Bronchial epithelial cell (primary cell): Measurements from ENCODE around the gene NTM. TPM values are rescaled to one million over a fixed set of nuclear protein-coding genes. Genes with fewer than 3 reads are reported as not detected.

Source experiments
- DNase-seq: peaks from one replicate; pipeline ENCODE4 v3.0.0-alpha.2; 2010; ENCODE audit warnings: low read depth
- FAIRE-seq: peaks from 2 replicates; lab custom pipeline; 2011; peaks lifted over from hg19 to GRCh38; lab: Jason Lieb, UNC
- H3K27me3 ChIP-seq: 2 replicates; pipeline ENCODE4 v1.5.1; 2011; ENCODE audit warnings: low read length; ENCODE audit not compliant: control insufficient read depth, insufficient read depth
- H3K36me3 ChIP-seq: 2 replicates; pipeline ENCODE4 v1.5.1; 2011; ENCODE audit warnings: low read length; ENCODE audit not compliant: control insufficient read depth, insufficient read depth
- H3K4me3 ChIP-seq: 2 replicates; pipeline ENCODE4 v1.5.1; 2011; ENCODE audit warnings: mild to moderate bottlenecking, low read depth, low read length, control low read depth
- total RNA-seq: library from RNA; depleted of rRNA; stranded (reverse); fragments of >200 nt; gene quantifications from 2 replicates; pipeline ENCODE4 v1.2.1, GENCODE V29; 2014
- TF ChIP-seq, protein P1 (sequence below): IDR thresholded peaks from 2 replicates; pipeline ENCODE4 v1.5.1; 2011; ENCODE audit warnings: mild to moderate bottlenecking, moderate library complexity, low read length, control low read depth, inconsistent platforms; ENCODE audit not compliant: insufficient read depth, severe bottlenecking

NTM gene
- total RNA-seq, 1 donor from 2014 or later: 4.2 TPM

DNA sequence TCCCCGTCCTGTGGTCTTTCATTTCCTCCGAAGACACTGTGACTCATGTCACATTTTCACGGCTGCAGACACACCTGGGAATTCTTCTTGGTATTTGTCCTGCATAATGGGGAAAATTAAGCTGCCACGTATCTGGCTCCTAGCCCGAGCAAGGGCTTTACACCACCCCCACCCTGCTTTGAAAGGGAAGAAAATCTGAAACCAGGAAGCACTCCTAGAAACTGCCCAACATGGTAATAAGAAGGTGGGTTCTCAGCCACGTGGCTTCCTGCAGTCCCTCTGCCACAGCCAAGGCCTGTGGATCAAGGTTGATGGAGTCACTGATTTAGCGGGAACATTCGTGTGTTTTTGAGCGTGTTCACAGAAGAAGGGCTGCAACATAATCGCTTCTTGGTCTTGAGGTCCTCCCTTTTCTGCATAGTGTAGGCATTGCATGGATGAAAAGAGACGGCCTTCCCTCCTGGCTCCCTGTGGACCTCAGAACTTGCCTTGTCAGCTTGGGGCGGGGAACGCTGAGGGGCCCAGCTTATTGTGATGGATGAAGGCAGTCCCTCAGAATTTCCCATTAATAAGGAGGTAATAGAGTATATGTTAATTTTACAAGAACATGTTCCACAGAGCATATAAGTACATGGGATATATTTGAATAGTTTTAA, 292.0 kb downstream of the NTM start:
- H3K4me3 ChIP-seq: no peak overlapping the region
- H3K27me3 ChIP-seq: no peaks in the 10 kb centered on the region

DNA sequence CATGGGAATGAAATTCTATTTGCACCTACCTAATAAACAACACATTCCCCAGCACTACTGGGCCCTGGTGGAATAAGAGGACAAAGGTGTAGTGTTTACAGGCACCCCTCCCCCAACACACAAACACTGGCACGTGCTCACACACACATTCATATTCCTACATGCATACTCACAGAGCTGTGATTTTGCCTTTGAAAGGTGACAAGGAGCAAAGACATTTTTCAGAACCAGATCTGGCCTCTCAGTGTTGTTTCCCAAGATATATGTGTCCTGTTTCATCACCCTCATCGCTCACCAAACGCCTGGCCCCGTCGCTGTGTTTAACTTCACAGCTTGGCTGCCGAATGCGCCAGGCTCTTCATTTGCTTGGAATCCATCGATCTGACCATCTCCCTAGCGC, 292.6 kb downstream of the NTM start:
- H3K27me3 ChIP-seq: no peaks in the 10 kb centered on the region
- DNase-seq (no peak), FAIRE-seq (no peak)
- no peaks in the 10 kb centered on the region for H3K36me3 ChIP-seq
- no peak overlapping the region for H3K4me3 ChIP-seq
- TF ChIP-seq, protein P1, sequence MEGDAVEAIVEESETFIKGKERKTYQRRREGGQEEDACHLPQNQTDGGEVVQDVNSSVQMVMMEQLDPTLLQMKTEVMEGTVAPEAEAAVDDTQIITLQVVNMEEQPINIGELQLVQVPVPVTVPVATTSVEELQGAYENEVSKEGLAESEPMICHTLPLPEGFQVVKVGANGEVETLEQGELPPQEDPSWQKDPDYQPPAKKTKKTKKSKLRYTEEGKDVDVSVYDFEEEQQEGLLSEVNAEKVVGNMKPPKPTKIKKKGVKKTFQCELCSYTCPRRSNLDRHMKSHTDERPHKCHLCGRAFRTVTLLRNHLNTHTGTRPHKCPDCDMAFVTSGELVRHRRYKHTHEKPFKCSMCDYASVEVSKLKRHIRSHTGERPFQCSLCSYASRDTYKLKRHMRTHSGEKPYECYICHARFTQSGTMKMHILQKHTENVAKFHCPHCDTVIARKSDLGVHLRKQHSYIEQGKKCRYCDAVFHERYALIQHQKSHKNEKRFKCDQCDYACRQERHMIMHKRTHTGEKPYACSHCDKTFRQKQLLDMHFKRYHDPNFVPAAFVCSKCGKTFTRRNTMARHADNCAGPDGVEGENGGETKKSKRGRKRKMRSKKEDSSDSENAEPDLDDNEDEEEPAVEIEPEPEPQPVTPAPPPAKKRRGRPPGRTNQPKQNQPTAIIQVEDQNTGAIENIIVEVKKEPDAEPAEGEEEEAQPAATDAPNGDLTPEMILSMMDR: no peak

More for the DNA sequence above, 292.0 kb downstream of the NTM start:
- TF ChIP-seq, protein P1: no peak
- H3K36me3 ChIP-seq: no peaks in the 10 kb centered on the region
- no peak for DNase-seq
- FAIRE-seq: no peak

DNA sequence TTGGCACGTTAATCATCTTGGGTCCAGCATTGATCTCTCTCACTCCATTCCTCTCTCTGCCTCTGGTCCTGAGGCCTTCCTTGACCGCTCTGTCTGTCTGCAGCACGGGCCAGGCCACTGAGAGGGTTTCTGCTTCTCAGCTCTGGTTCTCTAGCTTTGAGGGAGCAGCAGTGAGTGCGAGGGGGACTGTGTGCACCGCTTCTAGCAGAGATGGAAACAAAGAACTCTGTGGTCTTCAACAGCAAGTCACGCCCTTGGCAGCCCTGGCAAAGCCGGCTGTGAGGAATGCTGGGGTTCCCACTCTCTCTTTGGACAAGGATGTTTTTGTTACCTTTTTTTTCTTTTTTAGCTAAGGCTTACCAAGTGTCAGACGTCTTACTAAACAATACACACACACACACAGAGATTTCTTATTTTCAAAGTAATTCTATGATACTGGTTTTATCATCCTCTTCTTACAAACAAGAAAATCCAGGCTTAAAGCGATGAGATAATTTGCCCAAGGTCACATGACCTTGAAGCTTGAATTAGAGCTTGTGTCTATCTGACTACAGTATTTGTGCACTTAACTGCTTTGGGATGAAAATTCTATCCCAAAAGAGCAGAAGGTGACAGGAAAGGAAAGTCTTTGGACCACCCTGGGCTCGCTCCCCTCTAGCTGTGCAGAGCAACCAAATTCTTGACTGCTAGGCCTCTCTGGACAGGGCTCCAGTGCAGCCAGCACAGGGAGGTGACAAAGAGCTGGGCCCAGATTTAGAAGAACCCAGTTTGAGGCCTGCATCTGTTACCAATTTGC, 293.2 kb downstream of the NTM start:
- no peak overlapping the region for H3K4me3 ChIP-seq
- no peaks in the 10 kb centered on the region for H3K36me3 ChIP-seq
- DNase-seq: no peak
- FAIRE-seq: no peak
- TF ChIP-seq, protein P1: no peak
- H3K27me3 ChIP-seq: no peaks in the 10 kb centered on the region

DNA sequence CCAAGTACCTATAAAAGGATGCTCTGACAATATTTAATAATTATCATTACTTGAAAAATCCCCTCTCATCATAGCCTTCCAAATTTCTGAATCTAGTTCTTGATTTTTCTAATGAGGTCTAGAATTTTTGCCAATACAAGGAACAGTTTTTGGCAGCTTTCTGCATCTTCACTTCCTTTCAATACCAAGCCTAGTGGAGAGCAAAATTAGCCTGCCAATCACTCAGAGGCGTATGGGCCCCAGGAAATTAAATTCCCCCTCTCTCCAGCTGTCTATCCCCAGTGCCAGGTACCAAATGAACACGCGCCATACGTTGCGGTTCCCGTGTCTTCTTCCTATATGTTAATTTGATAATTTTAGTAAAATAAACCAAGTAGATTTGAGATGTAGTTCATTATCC, 293.9 kb downstream of the NTM start:
- H3K27me3 ChIP-seq: no peaks in the 10 kb centered on the region

DNA sequence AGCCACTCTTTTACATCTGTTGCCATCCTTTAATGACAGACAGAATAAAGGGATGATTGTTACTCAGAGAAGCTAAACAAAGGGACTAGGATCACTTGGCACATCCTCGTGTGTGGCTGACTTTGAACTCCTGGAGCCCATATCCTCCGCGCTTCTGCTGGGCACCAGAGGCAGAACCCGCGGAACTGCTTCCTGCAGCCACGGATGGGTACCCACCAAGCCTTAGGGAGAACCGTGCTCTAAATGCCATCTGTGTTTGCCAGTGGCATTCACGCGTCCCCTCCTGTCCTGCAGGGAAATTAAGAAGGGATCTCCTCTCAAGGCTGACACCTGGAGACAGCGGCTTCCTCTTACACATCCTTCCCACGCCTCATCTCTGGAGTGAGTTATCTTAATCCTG, 294.4 kb downstream of the NTM start:
- Histone ChIP-seq H3K36me3 (no peaks in the 10 kb centered on the region), H3K4me3 (no peak overlapping the region), H3K27me3 (no peaks in the 10 kb centered on the region)
- FAIRE-seq (no peak), DNase-seq (no peak)
- TF ChIP-seq, protein P1: no peak

More for the DNA sequence above, 293.9 kb downstream of the NTM start:
- H3K36me3 ChIP-seq: no peaks in the 10 kb centered on the region
- TF ChIP-seq, protein P1: no peak
- no peak overlapping the region for H3K4me3 ChIP-seq
- no peak for FAIRE-seq
- no peak for DNase-seq
